ENCODE measurements around the gene ABCC5. TPM values are rescaled to one million over a fixed set of nuclear protein-coding genes. Genes with fewer than 3 reads are reported as not detected.
"Not testable (repeated sequence)": the region's sequence is repeated elsewhere in the genome, so short reads cannot be mapped to it uniquely, and the experiment has no call there.

Gene ABCC5
- total RNA-seq, 1 donor from 2014 or later, result 15.5 TPM

DNA sequence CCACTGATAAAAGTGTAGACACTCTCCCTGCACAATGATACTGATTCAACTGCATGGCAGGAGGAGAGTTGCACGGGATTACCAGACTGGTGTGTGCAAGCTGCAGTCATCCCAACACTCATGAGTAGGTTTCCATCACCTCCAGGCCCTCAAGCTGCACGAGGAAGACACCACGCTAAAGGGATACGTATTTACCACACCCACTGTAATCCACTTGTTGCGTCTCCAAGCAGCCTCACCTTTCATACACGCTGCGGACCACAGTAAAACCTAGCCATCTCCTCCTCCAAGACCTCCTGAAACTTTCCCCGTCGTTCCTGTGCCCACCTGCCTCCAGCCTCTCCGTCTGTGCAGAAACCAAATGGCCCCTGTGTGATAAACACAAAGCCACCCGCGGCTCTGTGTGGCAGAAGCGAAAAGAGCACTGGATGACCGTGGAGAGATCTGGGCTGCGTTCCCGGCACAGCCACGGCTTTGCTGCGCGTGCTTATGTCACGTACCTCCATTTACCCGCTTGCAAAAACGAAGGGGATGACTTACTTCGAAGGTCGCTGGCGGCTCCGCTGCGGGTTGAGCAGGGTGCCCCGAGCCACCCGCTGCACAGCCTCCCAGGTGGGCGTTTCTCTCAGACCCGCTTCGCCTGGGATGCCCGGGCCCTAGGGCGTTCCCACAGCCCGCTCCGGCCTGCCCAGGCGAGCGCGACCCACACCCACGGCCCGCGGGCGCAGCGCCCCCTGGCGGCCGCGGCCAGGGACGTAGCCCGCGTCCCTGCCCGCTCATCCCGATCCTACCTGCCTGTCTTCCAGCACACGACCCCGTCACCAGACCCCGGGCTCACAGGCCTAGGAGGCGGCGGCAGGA lies 643 bp downstream of the ABCC5 start:
- DNase-seq (ENCODE audit: low read depth), result peak; percentile 65

DNA sequence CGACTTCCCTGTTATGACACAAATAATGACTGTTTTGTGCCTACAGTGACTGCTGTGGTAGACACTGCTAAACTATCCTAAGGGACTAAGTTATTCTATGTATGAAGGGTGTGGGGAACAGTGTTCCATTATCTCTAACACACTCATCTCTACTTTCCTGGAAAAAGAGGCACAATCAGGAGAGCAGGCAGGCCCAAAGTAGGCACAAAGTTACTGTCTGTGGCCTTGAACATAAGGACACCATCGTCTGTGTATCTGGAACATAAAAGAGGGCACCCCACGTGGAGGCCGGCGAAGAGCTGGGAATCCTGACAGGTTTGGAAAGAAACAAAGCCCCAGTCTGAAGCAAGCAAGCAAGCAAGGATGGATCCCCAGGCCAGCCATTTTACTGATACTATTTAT lies 1.5 kb downstream of the ABCC5 start:
- no peak for DNase-seq (ENCODE audit: low read depth)

DNA sequence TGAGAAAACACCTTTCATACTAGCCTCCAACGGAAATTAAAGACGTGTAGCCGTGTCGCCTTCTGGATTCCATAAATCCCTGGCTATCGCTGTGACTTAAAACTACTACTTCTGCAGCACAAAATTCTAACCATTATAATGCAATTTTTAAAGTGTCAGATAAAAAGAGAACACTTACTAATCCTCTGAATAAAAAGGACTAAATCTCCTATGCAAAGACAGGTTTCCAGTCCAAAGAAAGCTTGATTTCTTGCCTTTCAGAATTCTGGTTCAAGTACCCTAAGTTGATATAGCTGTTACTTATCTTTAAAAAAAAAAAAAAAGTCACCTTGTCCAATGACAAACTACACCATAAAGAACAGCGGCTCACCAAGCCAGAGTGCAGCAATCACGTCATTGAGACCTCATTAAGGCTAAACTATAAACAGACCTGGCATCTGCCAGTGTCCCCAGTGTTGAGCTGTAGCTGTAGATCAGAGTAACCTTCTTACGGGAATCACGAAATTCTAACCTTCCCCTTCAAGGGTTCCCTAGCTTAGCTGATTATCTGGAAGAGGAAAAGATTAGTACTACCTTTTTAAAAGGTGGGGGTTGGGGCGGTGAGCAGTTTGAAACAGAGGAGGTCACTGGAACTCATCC lies 2.2 kb downstream of the ABCC5 start:
- DNase-seq (ENCODE audit: low read depth), result peak; percentile 18

DNA sequence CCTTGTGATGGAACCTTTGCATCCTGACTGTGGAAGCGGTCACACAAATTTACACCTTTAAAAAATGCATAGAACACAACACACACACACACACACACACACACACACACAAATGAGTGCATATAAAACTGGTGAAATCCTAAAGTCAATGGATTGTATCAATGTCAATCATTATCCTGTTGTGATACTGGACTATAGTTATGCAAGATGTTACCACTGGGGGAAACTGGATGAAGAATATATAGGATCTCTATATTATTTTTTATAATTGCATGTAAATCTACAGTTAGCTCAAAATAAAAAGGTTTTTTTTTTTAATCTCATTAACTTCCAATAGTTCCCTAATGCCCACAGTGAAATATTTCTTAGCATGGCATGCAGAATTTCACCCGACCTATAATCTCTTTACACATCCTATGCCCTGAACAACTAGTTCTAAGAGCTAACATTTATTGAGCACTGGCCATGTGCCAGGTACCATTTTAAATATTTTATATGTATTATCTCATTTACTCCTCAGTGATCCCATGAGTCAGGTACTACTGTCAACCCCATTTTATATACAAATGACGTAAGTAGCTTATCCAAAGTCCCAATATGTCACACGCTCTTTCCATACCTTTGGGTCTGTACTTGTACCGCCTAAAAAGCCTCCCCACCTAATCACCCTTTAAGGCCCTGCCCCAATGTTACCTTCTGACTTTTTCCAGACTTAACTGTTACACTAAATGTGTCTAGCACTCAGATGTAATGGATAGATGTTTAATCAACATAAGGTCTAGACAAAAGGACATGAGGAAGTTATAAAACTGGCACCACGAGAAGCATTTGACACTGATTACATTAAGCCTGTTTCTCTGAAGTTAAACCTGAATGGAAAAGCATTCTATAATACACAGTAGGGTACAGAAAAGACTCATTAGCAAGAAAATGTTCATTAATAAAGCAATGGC lies 5.5 kb downstream of the ABCC5 start:
- DNase-seq (ENCODE audit: low read depth), result no peak

DNA sequence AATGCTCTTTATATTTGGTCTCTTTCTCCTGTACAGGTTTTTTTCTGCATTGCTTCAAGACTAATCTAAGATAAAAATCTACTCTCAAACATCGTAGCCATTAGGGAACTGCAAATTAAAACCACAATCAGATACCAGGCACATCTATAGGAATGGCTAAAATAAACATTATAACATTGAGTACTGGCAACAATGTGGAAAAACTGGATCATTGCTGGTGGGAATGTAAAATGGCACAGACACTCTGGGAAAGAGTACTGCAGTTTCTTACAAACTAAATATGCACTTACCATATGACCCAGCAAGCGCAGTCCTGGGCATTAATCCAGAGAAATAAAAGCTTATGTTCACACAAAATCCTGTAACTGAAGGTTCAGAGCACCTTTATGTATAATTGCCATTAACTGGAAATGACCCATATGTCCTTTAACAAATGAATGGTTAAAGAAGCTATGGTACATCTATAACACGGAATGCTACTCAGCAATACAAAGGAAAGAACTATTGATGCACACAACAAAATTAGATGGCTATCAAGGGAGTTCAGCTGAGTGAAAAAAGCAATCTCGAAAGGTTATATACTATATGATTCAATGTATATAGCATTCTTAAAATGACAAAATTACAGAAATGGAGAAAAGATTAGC lies 6.3 kb downstream of the ABCC5 start:
- no peak for DNase-seq (ENCODE audit: low read depth)

DNA sequence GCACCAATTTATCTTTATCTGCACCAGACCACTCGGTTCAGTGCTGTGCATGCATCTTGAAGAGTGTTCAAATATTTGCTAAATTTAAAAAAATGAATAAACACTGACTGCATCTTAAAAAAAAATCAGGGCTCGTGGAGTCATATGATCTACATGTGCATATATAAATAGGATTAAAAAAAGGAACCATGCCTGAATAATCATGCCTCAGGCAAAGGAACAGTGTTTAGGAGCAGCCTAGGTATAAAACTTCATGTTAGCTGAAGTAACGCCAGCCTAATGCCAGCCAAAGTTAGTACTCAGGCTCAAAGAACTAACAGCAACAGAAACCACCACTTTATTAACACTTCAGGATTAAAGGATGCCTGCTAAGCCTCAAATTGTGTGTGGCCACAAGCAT lies 9.5 kb downstream of the ABCC5 start:
- DNase-seq (ENCODE audit: low read depth), result no peak

DNA sequence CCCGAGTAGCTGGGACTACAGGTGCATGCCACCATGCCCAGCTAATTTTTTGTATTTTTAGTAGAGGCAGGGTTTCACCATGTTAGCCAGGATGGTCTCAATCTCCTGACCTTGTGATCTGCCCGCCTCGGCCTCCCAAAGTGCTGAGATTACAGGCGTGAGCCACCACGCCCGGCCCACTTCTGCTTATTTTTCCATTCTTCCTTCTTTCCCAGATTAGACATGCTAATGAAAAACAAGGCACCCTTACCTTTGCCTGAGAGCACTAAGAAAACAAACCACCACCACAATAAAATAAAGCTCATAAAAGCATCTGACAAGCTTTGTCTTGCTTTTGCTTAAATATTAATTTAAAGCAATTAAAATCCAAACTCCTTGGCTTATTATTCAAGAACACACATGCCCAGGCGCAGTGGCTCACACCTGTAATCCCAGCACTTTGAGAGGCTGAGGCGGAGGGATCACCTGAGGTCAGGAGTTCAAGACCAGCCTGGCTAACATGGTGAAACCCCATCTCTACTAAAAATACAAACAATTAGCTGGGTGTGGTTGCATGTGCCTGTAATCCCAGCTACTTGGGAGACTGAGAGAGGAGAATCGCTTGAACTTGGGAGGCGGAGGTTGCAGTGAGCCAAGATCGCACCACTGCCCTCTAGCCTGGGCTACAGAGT lies 10.4 kb downstream of the ABCC5 start:
- not testable (repeated sequence) for DNase-seq (ENCODE audit: low read depth)

DNA sequence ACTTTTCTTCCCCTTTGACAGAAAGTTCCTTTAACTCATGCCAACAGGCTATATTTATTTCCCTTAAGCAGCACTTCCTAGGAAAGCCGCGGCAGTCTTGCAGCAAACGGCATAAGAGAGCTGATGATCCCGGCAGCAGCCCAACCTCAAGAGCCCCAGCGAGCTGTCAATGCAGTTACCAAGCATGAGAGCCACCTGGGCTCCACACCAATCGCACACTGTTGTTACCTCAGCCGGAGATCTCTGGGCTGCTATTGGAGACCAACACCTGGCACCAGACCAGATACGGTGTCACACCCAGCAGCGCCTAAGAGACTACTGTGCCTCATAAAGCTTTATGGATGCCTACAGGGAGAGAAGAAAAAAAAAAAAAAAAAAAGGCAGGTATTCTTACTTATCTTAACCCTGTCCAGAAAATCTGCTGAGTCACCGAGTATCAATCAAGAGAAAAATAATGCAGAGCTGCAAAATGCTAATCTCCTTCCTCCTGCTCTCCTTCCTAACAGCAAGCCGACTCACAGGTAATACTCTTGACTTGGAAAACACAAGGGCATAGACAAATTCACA lies 11.7 kb downstream of the ABCC5 start:
- peak; percentile 45 for DNase-seq (ENCODE audit: low read depth)

DNA sequence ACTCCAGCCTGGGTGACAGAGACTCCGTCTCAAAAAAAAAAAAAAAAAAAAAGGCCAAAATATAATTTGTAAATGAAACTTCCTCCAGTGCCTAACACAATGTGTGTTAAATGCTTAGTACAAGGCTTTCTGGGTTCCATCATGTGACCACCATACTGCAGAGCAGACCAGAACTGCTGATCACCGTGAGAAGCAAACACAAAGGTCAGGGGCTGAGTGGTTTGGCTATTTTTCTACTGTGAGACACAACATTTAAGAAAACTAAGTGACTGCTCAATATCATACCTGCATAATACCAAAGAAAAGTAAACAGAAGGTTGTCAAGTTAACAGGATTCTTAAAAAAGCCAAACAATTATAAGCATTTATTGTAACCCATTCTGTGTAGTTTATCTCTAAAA lies 13.2 kb downstream of the ABCC5 start:
- DNase-seq (ENCODE audit: low read depth), result peak; percentile 17

DNA sequence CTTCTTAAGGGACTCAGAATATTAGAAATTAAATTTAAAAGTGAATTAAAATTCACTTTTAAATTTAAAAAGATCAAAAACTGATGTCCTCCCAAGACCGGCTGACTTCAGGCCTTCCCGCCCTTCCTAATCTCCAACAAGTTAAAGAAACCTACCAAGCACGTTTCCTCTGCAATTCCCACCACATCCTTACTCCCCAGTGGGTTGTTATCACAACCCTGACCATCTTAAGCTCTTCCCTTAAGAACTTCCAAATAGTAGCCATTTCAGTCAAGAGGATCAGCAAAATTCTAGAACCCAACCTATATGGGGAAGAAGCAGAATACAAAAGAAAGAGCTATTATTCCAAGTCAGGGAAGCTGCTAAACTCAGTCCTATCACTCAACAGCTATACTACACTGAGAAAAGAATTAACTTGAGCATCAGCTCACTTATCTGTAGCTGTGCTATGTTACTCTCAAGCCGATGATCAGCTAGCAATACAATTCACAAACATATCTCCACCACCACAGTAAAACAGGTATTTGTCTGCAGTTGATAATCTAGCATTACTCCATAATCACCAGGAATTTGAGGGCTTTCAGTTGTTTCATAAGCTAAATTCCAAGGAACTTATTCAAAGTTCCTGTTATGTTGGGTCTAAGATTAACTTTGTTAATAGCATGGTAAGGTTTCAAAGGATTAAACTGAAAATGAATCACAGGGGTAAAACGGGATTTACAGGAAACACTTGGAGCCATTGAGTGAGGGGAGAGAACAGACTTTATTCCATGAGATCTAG lies 14.3 kb downstream of the ABCC5 start:
- DNase-seq (ENCODE audit: low read depth), result peak; percentile 34

DNA sequence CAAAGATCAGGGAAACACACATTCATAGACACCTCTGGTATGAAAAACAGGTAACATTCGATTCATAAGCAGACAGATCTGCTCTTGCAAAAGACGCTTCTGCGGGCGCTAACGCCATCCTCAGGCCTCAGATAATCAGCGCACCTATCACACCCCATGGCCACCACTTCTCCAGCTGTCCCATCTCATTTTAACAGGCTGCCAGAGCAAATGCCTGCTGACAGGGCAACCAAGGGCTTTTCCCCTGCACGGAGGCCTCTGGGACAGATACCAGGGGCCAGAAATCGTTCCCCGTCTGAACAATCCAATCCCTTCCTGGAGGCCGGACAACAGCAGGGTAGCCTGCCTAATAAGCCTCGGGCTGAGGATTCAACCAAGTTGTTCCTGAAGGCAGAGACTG lies 15.2 kb downstream of the ABCC5 start:
- DNase-seq (ENCODE audit: low read depth), result peak; percentile 33

DNA sequence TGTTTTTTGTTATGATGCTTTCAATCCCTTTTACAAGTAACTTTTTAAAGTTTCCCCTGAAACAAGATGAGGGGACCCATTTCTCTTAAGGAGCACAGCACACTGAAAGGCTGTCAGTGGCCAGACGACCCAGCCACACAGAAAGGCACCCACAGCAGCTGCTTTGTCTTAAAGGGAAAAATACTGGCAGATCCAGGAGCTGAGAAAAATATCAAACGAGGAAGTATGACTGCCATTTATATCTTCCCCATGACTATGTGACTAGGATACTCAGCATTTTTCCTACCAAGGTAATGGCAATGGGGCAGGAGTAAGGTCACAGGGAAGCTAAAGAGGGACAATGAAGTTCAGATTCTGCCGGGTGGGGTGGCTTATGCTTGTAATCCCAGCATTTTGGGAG lies 15.9 kb downstream of the ABCC5 start:
- DNase-seq (ENCODE audit: low read depth), result peak; percentile 54

DNA sequence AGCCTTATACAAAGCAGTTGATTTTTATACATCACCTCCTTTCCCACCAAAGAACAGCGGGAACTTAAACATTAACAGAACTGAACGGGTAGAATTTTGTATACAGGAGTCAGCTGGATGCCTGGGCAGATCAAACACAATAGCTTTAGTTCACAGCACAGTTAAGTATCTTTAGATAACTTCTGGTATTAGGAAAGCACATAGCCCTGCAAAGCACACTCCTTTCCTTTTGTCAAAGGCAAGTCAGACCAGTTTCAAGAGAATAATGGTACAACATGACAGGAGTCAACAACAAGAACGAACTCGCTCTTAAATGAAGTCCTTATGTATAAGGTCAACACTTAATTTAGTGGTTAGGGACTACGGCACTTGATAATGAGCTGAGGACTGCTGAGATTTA lies 26.3 kb downstream of the ABCC5 start:
- no peak for DNase-seq (ENCODE audit: low read depth)

DNA sequence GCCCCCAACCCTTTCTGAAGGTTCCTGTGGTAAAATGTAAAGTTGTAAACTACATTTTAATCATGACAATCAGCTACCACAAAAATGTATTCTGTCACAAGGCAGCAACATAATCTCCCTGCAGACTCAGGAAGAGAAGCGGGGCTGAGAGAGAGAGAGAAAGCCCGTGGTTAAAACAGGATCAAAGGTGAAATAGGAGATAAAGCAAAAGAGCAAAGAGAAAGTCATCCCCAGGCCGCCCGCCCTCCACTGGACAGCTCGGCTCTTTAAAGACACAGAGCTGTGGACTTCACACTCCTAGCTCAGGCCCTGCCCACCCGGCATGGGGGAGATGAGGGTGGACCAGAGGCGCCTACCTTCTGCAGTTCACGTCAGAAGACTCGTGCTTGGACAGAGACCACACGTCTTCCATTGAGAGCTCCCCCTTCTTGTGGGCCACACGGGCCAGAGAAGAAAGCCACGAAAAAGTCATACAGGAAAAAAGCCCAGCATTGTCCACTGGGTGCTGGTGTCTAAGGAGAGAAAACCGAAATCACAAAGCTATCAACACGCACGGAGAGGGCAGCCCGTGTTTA lies 29.4 kb downstream of the ABCC5 start:
- peak; percentile 81 for DNase-seq (ENCODE audit: low read depth)

DNA sequence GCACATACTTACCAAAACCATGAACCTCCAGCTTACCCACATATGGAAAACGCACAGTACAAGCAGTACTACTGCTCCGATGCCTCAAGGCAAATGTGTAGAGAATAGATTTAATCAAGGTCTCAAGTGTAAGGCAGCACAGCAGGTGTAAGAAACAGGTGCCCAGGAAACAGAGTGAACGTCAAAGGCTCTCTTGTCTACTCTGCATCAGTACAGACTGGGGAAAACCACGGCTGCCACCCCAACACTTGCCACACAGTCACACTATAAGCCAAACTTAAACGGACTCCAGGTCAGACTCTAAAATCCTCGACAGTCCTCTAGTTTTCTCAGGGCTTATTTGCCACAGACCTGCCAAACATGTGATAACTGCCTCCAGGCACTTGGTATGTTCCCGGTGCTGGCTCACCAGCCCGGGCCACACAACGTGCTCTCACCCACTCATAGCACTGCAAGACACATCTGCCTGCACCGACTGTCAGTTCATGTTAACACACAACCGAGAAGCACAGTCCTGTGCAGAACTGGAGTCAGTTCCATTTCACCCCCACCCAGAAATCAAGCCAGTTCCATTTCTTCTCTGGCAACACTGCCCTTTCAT lies 30.6 kb downstream of the ABCC5 start:
- DNase-seq (ENCODE audit: low read depth), result peak; percentile 65

DNA sequence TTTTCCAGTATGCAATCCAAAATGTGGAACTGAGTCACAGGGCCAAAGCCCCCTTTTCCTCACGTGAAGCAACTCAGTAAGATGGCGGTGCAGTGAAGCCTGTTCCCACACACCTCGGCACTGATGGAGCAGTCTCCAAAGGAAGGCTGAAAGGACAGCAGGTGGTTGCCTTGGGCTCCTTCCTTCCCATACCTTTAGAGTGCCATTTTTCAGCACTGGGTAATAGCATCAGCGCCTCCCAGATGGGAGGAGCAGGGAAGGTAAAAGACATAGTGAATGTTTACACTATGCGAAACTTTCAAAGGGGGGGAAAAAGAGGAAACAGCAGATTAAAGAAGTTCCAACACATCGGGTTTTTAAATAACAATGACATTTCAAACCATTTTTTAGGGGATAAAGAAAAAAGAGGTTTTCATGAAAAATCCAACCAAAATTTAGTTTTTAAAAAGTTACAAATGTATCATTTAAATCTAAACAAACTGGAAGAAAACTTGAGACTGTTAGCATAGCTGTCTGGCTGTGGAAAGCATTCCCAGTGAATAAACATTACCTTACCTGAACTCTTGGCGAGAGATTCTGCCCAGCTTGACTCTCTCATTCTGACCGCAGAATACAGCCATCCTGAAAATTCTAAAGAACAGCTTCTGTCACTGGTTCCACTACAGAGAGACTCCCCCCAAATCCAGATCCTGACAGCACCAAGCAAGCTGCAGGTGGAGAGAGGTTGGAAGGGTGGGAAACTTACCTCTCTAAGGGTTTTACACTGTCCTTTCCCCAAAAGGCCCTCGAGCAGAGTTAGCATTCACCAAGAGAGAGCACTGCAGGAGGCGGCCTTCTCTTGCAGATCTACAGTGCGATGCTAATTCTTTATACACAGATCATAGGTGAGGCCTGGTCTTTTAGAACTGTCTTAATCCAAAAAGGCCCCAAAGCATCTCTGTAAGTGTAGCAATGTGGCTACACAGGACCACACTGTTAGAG lies 32.6 kb downstream of the ABCC5 start:
- no peak for DNase-seq (ENCODE audit: low read depth)

DNA sequence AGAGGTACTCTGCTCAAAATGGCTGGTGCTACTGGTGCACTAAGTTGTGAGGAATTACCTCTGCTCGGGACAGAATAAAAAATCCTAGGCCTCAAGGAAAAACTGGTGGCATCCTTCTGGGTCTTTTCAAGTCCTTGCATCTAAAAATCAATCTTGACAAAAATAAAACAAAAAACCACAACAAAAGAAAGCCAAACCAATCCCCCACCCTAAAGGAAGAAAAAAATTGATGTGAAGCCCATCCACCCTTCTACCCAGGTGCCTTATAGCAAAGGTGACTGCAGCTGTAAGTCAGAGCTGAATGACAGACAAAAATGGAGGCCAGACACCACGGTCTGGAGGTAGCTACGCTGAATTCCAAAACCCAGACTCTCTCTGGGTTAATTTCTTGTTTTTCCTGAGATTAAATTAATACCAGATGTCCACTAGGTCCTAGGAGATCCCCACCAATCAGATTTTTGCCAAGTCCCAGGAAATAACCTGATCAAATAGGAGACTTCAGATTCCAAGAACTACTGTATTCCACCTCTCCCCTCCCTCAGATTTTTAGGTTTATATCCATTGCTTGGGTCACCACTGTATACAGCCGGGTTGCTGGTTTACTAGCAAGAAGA lies 33.5 kb downstream of the ABCC5 start:
- no peak for DNase-seq (ENCODE audit: low read depth)
